Tibial artery (tissue), 4 donors: ENCODE measurements around the gene ZNF37A.

Experiments
- DNase-seq, 2 donors: peaks; one replicate each; pipeline ENCODE4 v3.0.0-alpha.2; 2019
- H3K27ac ChIP-seq, 2 donors: fragments of 200-600 bp; sonication (generic) in 1 of 2; 1 replicate in 1 of 2; 2 replicates in 1 of 2; pipeline ENCODE4 v1.5.1; 2018 to 2019; ENCODE audit warnings: mild to moderate bottlenecking in 1 of 2
- H3K27me3 ChIP-seq, 2 donors: fragments of 200-600 bp; sonication (generic) in 1 of 2; one replicate each; pipeline versions ENCODE4 v1.5.1 to v1.6.0; 2016 to 2019
- H3K36me3 ChIP-seq, 3 donors: fragments of 200-600 bp; sonication (generic) in 2 of 3; one replicate each; pipeline ENCODE4 v1.5.1; 2016 to 2019; ENCODE audit warnings: mild to moderate bottlenecking in 2 of 3
- H3K4me1 ChIP-seq, 4 donors: fragments of 200-600 bp; sonication (generic) in 2 of 4; 1 replicate in 3 of 4; 2 replicates in 1 of 4; pipeline ENCODE4 v1.5.1; 2016 to 2019
- H3K4me3 ChIP-seq, 2 donors: fragments of 200-600 bp; sonication (generic) in 1 of 2; 1 replicate in 1 of 2; 2 replicates in 1 of 2; pipeline ENCODE4 v1.5.1; 2018 to 2019; ENCODE audit warnings: mild to moderate bottlenecking in 2 of 2
- H3K9me3 ChIP-seq, 3 donors: fragments of 200-600 bp; sonication (generic) in 1 of 3; one replicate each; pipeline ENCODE4 v1.5.1; 2016 to 2019
- intact Hi-C: fragments of 100-400 bp; cut with DNase I; formaldehyde crosslinking; loops from one replicate; pipeline ENCODE4 v1.15.0; 2023; ENCODE audit warnings: low total_unique reads
- TF ChIP-seq, protein P1 (sequence below), 2 experiments: fragments of 200-600 bp in 1 of 2; fragments of 450-650 bp in 1 of 2; IDR thresholded peaks; one replicate each; pipeline ENCODE4 v1.5.1; 2017 to 2019; ENCODE audit warnings: antibody characterized with exemption in 2 of 2, mild to moderate bottlenecking in 1 of 2, moderate library complexity in 1 of 2

ZNF37A gene

GRCh38 chr10:38102880-38103279, 8.7 kb downstream of the ZNF37A start:
- H3K27me3 ChIP-seq: no peaks in the 10 kb centered on the region
- no peaks in the 10 kb centered on the region for H3K4me1 ChIP-seq
- TF ChIP-seq, protein P1, sequence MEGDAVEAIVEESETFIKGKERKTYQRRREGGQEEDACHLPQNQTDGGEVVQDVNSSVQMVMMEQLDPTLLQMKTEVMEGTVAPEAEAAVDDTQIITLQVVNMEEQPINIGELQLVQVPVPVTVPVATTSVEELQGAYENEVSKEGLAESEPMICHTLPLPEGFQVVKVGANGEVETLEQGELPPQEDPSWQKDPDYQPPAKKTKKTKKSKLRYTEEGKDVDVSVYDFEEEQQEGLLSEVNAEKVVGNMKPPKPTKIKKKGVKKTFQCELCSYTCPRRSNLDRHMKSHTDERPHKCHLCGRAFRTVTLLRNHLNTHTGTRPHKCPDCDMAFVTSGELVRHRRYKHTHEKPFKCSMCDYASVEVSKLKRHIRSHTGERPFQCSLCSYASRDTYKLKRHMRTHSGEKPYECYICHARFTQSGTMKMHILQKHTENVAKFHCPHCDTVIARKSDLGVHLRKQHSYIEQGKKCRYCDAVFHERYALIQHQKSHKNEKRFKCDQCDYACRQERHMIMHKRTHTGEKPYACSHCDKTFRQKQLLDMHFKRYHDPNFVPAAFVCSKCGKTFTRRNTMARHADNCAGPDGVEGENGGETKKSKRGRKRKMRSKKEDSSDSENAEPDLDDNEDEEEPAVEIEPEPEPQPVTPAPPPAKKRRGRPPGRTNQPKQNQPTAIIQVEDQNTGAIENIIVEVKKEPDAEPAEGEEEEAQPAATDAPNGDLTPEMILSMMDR (IDR thresholded peaks at IDR 0.05): no peak
- H3K36me3 ChIP-seq: peaks cover 84 to 96% (median 92%) of the 10 kb centered on the region in 3 donors
- intact Hi-C loops: no loop called here
- peaks cover 8 to 88% (median 53%) of the 10 kb centered on the region in 3 donors for H3K9me3 ChIP-seq
- no peak overlapping the region for H3K27ac ChIP-seq
- no peak for DNase-seq
- no peak overlapping the region for H3K4me3 ChIP-seq

- Histone ChIP-seq H3K27ac (no peak overlapping the region), H3K27me3 (no peaks in the 10 kb centered on the region), H3K9me3 (peaks cover 9 to 97% (median 53%) of the 10 kb centered on the region in 3 donors), H3K36me3 (peaks cover 75 to 94% (median 86%) of the 10 kb centered on the region in 3 donors), H3K4me3 (no peak overlapping the region), H3K4me1 (no peaks in the 10 kb centered on the region)
- no peak for DNase-seq
- TF ChIP-seq, protein P1 (IDR thresholded peaks at IDR 0.05): no peak
- intact Hi-C loops: no loop called here
These were observed 9.6 kb downstream of the ZNF37A start for GRCh38 chr10:38103756-38104155.

GRCh38 chr10:38112159-38112558, 18.0 kb downstream of the ZNF37A start:
- no peak for DNase-seq
- Histone ChIP-seq H3K27me3 (no peaks in the 10 kb centered on the region), H3K36me3 (peaks cover 45 to 76% (median 75%) of the 10 kb centered on the region in 3 donors), H3K27ac (no peak overlapping the region), H3K4me1 (no peaks in the 10 kb centered on the region), H3K4me3 (no peak overlapping the region), H3K9me3 (peaks cover 13 to 99% (median 68%) of the 10 kb centered on the region in 3 donors)
- TF ChIP-seq, protein P1 (IDR thresholded peaks at IDR 0.05): no peak
- intact Hi-C loops: no loop called here

GRCh38 chr10:38118072-38118807, 24.1 kb downstream of the ZNF37A start:
- peaks cover 31 to 100% (median 96%) of the 10 kb centered on the region in 3 donors for H3K9me3 ChIP-seq
- H3K27me3 ChIP-seq: no peaks in the 10 kb centered on the region
- no peak overlapping the region for H3K4me3 ChIP-seq
- DNase-seq: no peak
- no peaks in the 10 kb centered on the region for H3K4me1 ChIP-seq
- H3K36me3 ChIP-seq: peaks cover 54 to 81% (median 77%) of the 10 kb centered on the region in 3 donors
- H3K27ac ChIP-seq: no peak overlapping the region
- TF ChIP-seq, protein P1 (IDR thresholded peaks at IDR 0.05): no peak
- intact Hi-C loops: no loop called here

DNA sequence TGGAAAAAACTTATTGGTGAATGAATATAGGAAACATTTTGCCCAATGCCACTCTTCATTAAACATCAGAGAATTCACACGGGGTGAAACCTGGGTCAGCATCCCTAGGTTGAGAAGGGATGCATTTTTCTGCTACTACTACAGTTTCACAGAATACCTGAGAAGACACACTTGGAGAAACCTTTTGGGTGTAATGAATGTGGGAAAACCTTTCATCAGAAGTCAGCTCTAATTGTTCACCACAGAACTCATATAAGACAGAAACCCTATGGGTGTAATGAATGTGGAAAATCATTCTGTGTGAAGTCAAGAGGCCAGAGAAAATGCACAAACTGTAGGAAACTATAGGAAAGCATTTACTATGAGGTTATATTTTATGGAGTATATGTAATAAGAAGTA, 24.9 kb downstream of the ZNF37A start:
- Histone ChIP-seq H3K4me3 (no peak overlapping the region), H3K27ac (no peak overlapping the region), H3K27me3 (no peaks in the 10 kb centered on the region), H3K9me3 (peaks cover 34 to 100% (median 99%) of the 10 kb centered on the region in 3 donors), H3K36me3 (peaks cover 46 to 76% (median 72%) of the 10 kb centered on the region in 3 donors), H3K4me1 (no peaks in the 10 kb centered on the region)
- no peak for DNase-seq
- TF ChIP-seq, protein P1 (IDR thresholded peaks at IDR 0.05): no peak
- intact Hi-C loops: no loop called here
